ENCODE measurements around the gene HELT. TPM values are rescaled to one million over a fixed set of nuclear protein-coding genes. Genes with fewer than 3 reads are reported as not detected.
"Not testable (repeated sequence)": the region's sequence is repeated elsewhere in the genome, so short reads cannot be mapped to it uniquely, and the experiment has no call there.

The HELT gene
- total RNA-seq, 4 donors from 2014 or later = not detected

DNA sequence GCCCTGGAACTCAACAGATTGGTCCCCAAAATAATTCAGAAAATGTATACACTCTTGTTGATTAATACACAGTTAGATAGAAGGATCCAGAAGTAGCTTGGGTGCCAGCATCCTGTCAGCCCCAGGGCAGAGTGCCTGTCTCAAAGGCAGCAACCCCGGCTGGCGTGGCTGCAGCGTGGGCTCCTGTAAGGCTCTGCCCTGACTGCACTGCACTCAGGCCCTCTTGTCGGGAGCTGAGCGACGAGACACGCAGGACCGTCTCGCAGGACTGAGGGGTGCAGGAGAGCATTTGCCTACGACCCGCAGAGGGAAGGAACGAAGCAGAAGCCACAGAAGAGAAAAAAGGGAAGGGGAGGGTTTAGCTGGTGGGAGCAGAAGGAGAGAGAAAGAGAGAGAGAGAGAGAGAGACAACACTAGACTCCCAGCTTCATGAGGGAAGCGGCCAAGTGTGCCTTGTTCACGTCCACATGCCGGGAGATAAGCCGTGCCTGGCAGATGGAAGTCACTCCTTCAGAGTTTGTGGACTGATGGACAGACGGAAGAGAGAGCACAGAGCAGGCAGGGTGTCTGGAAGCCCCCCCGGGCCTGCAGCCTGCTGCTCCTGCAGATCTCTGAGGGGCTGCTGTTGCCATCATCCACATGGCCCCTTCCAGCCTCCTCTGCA is 38.7 kb upstream of the HELT start:
- no peak for DNase-seq (ENCODE audit: low spot score)
- TF ChIP-seq, protein P1, sequence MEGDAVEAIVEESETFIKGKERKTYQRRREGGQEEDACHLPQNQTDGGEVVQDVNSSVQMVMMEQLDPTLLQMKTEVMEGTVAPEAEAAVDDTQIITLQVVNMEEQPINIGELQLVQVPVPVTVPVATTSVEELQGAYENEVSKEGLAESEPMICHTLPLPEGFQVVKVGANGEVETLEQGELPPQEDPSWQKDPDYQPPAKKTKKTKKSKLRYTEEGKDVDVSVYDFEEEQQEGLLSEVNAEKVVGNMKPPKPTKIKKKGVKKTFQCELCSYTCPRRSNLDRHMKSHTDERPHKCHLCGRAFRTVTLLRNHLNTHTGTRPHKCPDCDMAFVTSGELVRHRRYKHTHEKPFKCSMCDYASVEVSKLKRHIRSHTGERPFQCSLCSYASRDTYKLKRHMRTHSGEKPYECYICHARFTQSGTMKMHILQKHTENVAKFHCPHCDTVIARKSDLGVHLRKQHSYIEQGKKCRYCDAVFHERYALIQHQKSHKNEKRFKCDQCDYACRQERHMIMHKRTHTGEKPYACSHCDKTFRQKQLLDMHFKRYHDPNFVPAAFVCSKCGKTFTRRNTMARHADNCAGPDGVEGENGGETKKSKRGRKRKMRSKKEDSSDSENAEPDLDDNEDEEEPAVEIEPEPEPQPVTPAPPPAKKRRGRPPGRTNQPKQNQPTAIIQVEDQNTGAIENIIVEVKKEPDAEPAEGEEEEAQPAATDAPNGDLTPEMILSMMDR (IDR thresholded peaks at IDR 0.05) = no peak
- ATAC-seq (ENCODE audit: low FRiP score) = no peak

DNA sequence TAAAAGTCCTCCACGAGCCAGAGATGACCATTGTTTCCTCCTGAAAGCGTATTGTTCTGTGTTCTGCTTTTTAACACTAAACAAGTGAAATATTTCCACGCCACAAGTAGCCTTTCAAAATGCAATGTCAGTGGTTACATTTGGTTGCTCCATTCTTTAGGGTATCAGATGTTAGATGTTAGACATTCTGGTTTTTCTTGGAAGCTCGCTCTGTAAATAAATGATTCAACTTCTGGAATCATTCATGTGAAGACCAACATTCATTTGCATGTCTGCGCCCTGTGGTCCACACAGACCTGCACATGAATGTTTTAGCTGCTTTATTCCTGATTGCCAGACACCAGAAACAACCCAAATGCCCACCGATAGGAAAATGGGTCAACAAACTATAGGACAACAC is 38.0 kb upstream of the HELT start:
- TF ChIP-seq, protein P1 (IDR thresholded peaks at IDR 0.05) = no peak

DNA sequence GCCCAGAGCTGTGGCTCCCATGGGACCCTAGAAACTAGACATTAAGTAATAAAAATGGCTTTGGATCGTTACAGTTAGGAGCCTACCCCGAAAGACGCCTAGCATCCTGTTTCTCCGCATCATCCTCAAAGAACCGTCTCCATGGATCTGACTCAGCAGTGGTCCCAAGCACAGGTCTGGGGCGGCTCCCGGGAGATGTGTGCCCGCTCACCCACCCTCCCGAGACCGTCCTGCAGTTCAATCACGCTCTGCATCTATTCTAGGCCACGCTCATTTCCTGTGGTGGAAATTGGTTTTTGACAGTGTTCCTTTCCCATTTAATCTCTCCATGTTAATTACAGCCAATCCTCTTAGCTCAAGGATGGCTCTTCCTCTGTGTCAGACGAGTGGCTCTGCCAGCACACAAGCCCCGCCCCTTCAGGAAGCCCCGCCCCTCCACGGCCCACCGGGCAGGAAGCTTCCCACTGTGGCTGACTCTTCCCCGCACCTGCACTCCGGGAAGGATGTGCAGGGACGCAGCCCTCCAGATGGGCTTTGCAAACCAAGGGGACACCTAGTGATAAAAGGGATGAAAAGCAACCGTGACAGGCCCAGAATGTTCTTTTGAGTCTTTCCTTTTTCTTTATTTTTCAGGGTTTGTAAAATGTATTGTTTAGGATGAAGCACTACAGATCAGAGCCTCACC is 34.5 kb upstream of the HELT start:
- no peak for ATAC-seq (ENCODE audit: low FRiP score)
- TF ChIP-seq, protein P1 (IDR thresholded peaks at IDR 0.05) = no peak
- DNase-seq (ENCODE audit: low spot score) = no peak

More for the DNA sequence above, 38.0 kb upstream of the HELT start:
- DNase-seq (ENCODE audit: low spot score) = no peak
- no peak for ATAC-seq (ENCODE audit: low FRiP score)

DNA sequence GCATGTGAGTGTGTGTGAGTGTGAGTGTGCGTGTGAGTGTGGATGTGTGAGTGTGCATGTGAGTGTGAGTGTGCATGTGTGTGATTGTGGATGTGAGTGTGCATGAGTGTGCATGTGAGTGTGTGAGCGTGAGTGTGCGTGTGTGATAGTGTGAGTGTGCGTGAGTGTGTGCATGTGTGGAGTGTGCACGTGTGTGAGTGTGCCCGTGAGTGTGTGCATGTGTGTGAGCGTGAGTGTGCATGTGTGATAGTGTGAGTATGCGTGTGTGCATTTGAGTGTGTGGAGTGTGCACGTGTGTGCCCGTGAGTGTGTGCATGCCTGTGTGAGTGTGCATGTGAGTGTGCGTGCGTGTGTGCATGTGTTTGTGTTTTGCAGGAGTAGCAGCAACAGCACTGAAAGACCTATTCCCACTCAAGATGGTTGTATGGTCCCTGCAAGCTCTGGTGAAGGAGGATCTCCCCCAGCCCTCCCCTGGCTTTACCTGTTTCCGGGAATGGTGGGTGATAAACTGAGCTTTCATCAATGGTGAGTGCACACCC is 30.7 kb upstream of the HELT start:
- TF ChIP-seq, protein P1 (IDR thresholded peaks at IDR 0.05) = no peak
- ATAC-seq (ENCODE audit: low FRiP score) (no peak), DNase-seq (ENCODE audit: low spot score) (no peak)

DNA sequence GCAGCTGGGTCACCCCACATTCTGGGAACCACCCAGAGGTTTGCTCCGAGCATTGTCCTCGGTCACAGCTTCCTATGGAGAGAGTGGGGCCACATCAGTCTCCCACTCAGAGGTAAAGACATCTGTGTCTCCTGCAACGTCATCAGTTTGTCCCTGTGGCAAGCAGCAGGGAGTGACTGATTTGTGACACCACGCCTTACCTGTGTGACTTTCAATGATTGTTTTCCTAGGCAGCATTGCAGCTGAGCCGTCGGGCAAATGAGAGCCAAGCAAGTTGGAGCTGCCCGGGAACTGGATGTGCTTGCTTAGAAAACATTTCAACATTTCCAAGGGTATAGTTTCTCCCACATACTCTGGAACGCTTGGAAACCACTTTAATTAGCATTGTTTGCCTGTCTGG is 29.7 kb upstream of the HELT start:
- DNase-seq (ENCODE audit: low spot score) = no peak
- TF ChIP-seq, protein P1 (IDR thresholded peaks at IDR 0.05) = no peak
- ATAC-seq (ENCODE audit: low FRiP score) = no peak

DNA sequence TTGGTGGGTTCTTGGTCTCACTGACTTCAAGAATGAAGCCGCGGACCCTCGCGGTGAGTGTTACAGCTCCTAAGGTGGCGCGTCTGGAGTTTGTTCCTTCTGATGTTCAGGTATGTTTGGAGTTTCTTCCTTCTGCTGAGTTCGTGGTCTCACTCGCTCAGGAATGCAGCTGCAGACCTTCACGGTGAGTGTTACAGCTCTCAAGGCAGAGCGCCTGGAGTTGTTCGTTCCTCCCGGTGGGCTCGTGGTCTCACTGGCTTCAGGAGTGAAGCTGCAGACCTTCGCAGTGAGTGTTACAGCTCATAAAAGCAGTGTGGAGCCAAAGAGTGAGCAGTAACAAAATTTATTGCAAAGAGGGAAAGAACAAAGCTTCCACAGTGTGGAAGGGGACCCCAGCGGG is 29.0 kb upstream of the HELT start:
- not testable (repeated sequence) for ATAC-seq (ENCODE audit: low FRiP score)

DNA sequence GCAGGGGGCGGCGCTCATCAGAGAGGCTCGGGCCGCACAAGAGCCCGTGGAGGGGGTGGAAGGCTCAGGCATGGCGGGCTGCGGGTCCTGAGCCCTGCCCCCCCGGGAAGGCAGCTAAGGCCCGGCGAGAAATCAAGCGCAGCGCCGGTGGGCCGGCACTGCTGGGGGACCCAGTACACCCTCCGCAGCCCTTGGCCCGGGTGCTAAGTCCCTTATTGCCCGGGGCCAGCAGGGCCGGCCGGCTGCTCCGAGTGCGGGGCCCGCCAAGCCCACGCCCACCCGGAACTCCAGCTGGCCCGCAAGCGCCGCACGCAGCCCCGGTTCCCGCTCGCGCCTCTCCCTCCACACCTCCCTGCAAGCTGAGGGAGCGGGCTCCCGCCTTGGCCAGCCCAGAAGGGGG is 28.2 kb upstream of the HELT start:
- not testable (repeated sequence) for ATAC-seq (ENCODE audit: low FRiP score); DNase-seq (ENCODE audit: low spot score)

More for the DNA sequence above, 29.0 kb upstream of the HELT start:
- not testable (repeated sequence) for DNase-seq (ENCODE audit: low spot score)

DNA sequence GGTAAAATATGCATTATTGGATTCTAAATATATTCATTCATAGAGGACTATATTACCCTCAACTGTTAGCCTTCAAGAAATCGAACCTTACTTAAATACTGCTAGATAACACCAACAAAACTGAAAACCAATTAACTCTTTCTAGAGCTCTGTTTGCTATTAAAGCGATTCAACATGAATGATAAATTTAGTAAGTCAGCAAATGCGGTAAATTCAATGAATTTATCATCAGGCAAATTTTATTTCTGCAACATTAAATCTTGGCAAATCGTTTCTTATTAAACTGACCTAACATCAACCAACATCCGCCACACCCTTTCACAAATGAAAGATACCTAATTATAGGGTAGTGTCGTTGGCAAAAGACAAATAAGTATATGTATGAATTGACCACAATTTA is 26.4 kb upstream of the HELT start:
- ATAC-seq (ENCODE audit: low FRiP score) (no peak), DNase-seq (ENCODE audit: low spot score) (no peak)
- TF ChIP-seq, protein P1 (IDR thresholded peaks at IDR 0.05) = no peak
